Glutamatergic neuron (in vitro differentiated cells): ENCODE data around the gene CEACAM3. TPM values are rescaled to one million over a fixed set of nuclear protein-coding genes. Genes with fewer than 3 reads are reported as not detected.

Experiments
- DNase-seq: peaks from one replicate; pipeline ENCODE4 v3.0.0; 2022
- H3K27ac Mint-ChIP-seq: one replicate; pipeline ENCODE4 v1.8.0; 2020; ENCODE audit warnings: mild to moderate bottlenecking, mixed read lengths, inconsistent platforms; ENCODE audit not compliant: unreplicated experiment
- H3K27me3 Mint-ChIP-seq: one replicate; pipeline ENCODE4 v1.8.0; 2020; ENCODE audit warnings: mild to moderate bottlenecking, moderate library complexity, mixed read lengths, inconsistent platforms; ENCODE audit not compliant: unreplicated experiment
- H3K36me3 Mint-ChIP-seq: one replicate; pipeline ENCODE4 v1.8.0; 2020; ENCODE audit warnings: mild to moderate bottlenecking, mixed read lengths, inconsistent platforms; ENCODE audit not compliant: unreplicated experiment
- H3K4me1 Mint-ChIP-seq: one replicate; pipeline ENCODE4 v1.8.0; 2020; ENCODE audit warnings: mild to moderate bottlenecking, low read depth, mixed read lengths, inconsistent platforms; ENCODE audit not compliant: unreplicated experiment
- H3K4me3 Mint-ChIP-seq: one replicate; pipeline ENCODE4 v1.8.0; 2020; ENCODE audit warnings: mild to moderate bottlenecking, mixed read lengths, inconsistent platforms; ENCODE audit not compliant: unreplicated experiment
- H3K9me3 Mint-ChIP-seq: one replicate; pipeline ENCODE4 v1.8.0; 2020; ENCODE audit warnings: mild to moderate bottlenecking, moderate library complexity, mixed read lengths, inconsistent platforms; ENCODE audit not compliant: unreplicated experiment
- CTCF ChIP-seq: fragments of 200-600 bp; sonication (generic); IDR thresholded peaks from one replicate; pipeline ENCODE4 v1.5.0; 2021; ENCODE audit not compliant: partially characterized antibody, unreplicated experiment
- total RNA-seq: library from RNA; stranded (reverse); fragmentation: NEBNext Ultra II Directional; extraction: Animal tissue kit (Norgen Biotek cat#: 25700); gene quantifications from one replicate; pipeline ENCODE4 v1.2.1, GENCODE V29; 2021; ENCODE audit not compliant: unreplicated experiment

Gene CEACAM3
- total RNA-seq, 1 donor from 2014 or later = not detected

- no peak overlapping the region for H3K27ac Mint-ChIP-seq
- peaks cover 10% of the 10 kb centered on the region for H3K27me3 Mint-ChIP-seq
- H3K4me1 Mint-ChIP-seq = peaks cover 5% of the 10 kb centered on the region
- H3K36me3 Mint-ChIP-seq = no peaks in the 10 kb centered on the region
- no peak for DNase-seq
- H3K4me3 Mint-ChIP-seq = no peak overlapping the region
- peaks cover 4% of the 10 kb centered on the region for H3K9me3 Mint-ChIP-seq
- TF ChIP-seq CTCF = no peak
Measured at GRCh38 chr19:41801031-41801430, 4.6 kb downstream of the CEACAM3 start.

GRCh38 chr19:41801792-41802211, 5.4 kb downstream of the CEACAM3 start:
- H3K4me3 Mint-ChIP-seq = no peak overlapping the region
- no peak for DNase-seq
- peaks cover 5% of the 10 kb centered on the region for H3K4me1 Mint-ChIP-seq
- H3K9me3 Mint-ChIP-seq = peaks cover 2% of the 10 kb centered on the region
- no peak for TF ChIP-seq CTCF
- H3K36me3 Mint-ChIP-seq = no peaks in the 10 kb centered on the region
- H3K27ac Mint-ChIP-seq = no peak overlapping the region
- H3K27me3 Mint-ChIP-seq = peaks cover 10% of the 10 kb centered on the region

- Mint-ChIP-seq H3K36me3 (no peaks in the 10 kb centered on the region), H3K4me3 (no peak overlapping the region), H3K27ac (no peak overlapping the region), H3K4me1 (peaks cover 4% of the 10 kb centered on the region), H3K9me3 (peaks cover 2% of the 10 kb centered on the region), H3K27me3 (peaks cover 8% of the 10 kb centered on the region)
- TF ChIP-seq CTCF = no peak
- DNase-seq = no peak
Measured at GRCh38 chr19:41802770-41803169, 6.4 kb downstream of the CEACAM3 start.

- H3K36me3 Mint-ChIP-seq = no peaks in the 10 kb centered on the region
- H3K27ac Mint-ChIP-seq = no peak overlapping the region
- TF ChIP-seq CTCF = no peak
- H3K27me3 Mint-ChIP-seq = peaks cover 8% of the 10 kb centered on the region
- H3K4me3 Mint-ChIP-seq = no peak overlapping the region
- H3K4me1 Mint-ChIP-seq = no peaks in the 10 kb centered on the region
- peaks cover 4% of the 10 kb centered on the region for H3K9me3 Mint-ChIP-seq
- no peak for DNase-seq
Measured at GRCh38 chr19:41804336-41804735, 7.9 kb downstream of the CEACAM3 start.

GRCh38 chr19:41807176-41807575, 10.8 kb downstream of the CEACAM3 start:
- H3K36me3 Mint-ChIP-seq = no peaks in the 10 kb centered on the region
- no peaks in the 10 kb centered on the region for H3K4me1 Mint-ChIP-seq
- no peak for DNase-seq
- H3K27ac Mint-ChIP-seq = no peak overlapping the region
- H3K27me3 Mint-ChIP-seq = peaks cover 8% of the 10 kb centered on the region
- no peak for TF ChIP-seq CTCF
- H3K9me3 Mint-ChIP-seq = peaks cover 3% of the 10 kb centered on the region
- H3K4me3 Mint-ChIP-seq = no peak overlapping the region
